Measurements from ENCODE around the gene TLCD3B.

Gene TLCD3B

DNA sequence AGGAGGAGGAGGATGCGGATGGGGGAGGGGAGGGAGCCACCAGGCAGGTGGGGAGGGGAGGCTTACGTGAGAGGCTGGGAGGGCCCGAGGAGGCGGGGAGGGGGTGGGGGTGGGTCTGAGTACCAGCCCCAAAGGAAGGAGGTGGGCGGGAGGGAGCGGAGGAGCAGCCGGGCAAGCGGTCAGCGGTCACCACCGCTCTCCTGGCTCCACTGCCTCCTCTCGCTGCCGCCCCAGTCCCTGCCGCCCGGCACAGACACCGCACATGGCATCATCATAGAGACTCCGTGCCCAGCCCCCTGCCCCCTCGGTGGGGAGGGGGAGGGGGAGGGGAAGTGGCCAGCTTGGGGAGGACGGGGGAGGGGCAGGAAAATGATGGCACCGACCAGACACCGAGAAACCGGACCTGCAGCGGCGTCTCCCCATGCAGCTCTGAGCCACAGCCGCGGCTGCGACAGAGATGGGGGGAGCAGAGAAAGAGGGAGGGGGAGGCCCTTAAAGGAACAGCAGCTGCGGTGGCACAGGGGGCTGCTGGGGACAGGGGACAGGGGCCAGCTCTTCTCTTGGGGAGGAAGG is at the start of gene TLCD3B:
TLCD3B (minus strand) TSS at position 431 of the 573 bp plus-strand sequence. CDS start 744 bp downstream, outside the sequence.
- DNase-seq (ENCODE audit: low read depth in 1 of 2, low spot score in 1 of 2) = no peak

- DNase-seq (ENCODE audit: low read depth in 1 of 2, low spot score in 1 of 2) = no peak
Observed at GRCh38 chr16:30079480-30079879, 48.4 kb upstream of the TLCD3B start.

- no peak for DNase-seq (ENCODE audit: low read depth in 1 of 2, low spot score in 1 of 2)
Observed at GRCh38 chr16:30078744-30079143, 47.7 kb upstream of the TLCD3B start.

DNA sequence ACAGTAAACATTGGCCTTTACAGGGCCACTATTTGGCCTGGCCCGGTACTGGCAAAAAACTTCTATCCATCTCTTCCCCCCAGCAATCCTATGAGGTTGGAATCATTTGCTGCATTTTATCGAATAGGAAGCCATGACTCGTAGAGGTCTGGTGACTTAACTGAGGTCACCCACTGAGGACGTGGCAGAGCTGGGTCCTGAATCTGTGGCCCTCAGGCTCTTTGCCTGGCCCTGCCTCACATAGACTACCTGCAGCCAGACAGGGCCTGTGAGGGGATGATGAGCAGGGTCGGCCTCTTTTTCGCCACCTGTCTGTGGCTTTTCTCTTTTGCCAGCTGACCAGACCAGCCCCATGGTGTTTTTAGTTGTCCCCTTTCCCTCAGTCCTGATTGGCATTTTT is 46.6 kb upstream of the TLCD3B start:
- no peak for DNase-seq (ENCODE audit: low read depth in 1 of 2, low spot score in 1 of 2)

GRCh38 chr16:30076276-30076791 is 45.3 kb upstream of the TLCD3B start:
- no peak for DNase-seq (ENCODE audit: low read depth in 1 of 2, low spot score in 1 of 2)

DNA sequence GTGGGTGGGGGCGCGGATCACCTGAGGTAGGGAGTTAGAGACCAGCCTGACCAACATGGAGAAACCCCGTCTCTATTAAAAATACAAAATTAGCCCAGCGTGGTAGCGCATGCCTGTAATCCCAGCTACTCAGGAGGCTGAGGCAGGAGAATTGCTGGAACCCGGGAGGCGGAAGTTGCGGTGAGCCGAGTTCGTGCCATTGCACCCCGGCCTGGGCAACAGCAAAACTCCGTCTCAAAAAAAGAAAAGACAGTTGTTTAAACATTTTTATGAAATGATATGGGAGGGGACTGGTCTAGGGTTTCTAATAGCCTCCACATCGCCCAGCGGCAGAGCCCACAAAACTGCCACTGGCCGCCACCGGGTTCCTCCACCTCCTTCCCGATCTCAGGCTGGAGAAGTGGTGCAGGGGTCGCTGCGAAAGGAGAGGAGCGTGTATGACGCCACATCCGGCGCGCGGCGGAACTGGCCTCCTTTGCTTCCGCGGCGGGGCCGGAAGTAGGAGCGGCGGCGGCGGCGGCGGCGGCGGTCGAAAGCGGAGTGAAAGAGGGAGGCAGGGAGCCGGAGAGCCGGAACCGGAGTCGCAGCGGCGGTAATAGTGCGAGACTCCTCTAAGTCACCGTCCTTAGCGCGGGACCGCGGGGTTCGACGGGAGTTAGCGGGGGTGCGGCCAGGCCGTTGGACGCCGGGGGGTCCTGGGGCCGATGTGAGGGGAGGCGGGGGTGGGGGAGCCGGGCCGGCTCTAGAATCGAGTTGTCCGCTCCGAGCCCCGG is 44.6 kb upstream of the TLCD3B start, which contains the start of gene PPP4C:
PPP4C (plus strand) TSS at position 492 of the 773 bp plus-strand sequence. CDS start 384 bp downstream, outside the sequence.
- DNase-seq (ENCODE audit: low read depth in 1 of 2, low spot score in 1 of 2) = peak; percentile 70 to 87

DNA sequence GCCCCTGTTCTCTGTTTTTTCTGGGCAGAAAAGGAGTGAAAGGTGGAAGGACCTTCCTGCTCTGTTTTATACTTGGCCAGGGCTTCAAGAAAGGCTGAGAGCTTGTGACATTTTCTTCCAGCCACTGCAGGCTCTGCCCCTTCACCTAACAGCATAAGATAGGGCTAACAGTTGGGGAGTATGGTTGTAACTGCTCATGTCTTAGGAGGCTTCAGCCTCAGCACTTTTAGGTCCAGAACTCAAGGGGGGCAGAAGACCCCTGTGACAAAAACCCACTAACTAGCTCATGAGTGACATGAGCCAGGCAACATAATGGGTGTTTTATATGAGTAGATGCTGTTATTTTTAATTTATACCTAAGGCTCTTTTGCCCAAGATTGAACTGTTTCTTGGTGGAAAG is 39.4 kb upstream of the TLCD3B start:
- DNase-seq (ENCODE audit: low read depth in 1 of 2, low spot score in 1 of 2) = no peak

DNA sequence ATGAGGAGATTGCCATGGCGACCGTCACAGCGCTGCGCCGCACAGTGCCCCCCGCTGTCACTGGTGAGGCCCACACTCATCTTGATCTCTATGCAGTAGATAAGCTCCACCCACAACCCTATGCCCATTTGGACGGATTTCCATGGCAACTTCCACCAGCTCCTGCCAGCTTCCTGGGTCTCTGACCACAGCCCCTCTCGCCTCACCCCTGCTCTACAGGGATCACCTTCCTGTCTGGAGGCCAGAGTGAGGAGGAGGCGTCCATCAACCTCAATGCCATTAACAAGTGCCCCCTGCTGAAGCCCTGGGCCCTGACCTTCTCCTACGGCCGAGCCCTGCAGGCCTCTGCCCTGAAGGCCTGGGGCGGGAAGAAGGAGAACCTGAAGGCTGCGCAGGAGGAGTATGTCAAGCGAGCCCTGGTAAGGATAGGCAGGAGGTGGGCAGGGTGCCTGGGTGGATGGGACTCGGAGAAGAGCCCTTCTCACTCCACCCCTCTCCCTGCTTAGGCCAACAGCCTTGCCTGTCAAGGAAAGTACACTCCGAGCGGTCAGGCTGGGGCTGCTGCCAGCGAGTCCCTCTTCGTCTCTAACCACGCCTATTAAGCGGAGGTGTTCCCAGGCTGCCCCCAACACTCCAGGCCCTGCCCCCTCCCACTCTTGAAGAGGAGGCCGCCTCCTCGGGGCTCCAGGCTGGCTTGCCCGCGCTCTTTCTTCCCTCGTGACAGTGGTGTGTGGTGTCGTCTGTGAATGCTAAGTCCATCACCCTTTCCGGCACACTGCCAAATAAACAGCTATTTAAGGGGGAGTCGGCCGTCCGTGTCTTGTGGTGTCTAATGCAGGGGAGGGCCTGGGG is 38.8 kb upstream of the TLCD3B start:
- DNase-seq (ENCODE audit: low read depth in 1 of 2, low spot score in 1 of 2) = no peak

DNA sequence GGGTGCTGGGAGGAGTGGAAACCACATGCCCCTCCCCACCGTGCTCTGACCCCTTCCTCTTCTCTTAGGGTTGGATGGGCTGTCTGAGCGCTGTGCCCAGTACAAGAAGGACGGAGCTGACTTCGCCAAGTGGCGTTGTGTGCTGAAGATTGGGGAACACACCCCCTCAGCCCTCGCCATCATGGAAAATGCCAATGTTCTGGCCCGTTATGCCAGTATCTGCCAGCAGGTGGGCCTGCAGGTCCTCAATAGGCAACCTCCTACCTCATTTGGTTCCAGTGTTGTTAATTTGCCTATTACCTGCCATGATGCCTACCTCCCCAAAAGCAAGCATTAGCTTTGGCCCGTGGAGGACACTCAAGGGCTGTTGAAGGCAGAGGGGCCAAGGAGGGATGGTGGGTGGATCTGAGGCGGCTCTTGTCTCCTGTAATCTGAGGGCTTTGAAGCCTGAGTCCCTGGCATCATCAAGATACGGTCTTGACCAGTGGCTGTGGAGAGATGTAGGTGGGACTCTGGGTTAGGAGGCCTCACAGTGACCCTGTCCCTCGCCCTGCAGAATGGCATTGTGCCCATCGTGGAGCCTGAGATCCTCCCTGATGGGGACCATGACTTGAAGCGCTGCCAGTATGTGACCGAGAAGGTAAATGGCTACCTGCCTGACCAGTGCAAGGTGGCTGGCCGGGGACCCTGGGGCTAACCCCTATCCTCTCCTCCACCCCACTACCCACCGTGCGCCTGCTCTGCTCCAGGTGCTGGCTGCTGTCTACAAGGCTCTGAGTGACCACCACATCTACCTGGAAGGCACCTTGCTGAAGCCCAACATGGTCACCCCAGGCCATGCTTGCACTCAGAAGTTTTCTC is 37.9 kb upstream of the TLCD3B start:
- peak; percentile 32 to 34 for DNase-seq (ENCODE audit: low read depth in 1 of 2, low spot score in 1 of 2)

DNA sequence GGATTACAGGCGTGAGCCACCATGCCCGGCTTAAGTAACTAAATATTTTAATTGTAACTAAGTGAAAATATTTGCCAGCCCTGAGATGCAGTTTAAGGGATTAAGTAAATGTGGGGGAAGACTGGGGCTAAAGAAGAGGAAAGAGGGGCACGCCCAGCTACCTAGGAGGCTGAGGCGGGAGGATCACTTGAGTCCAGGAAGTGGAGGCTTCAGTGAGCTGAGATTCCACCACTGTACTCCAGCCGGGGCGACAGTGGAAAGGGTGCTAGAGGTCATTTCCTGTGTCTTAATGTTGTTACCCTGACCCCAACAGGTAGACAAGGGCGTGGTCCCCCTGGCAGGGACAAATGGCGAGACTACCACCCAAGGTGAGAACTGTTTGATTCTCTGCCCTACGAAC is 37.3 kb upstream of the TLCD3B start:
- no peak for DNase-seq (ENCODE audit: low read depth in 1 of 2, low spot score in 1 of 2)

GRCh38 chr16:30067584-30067916 is 36.5 kb upstream of the TLCD3B start:
- DNase-seq (ENCODE audit: low read depth in 1 of 2, low spot score in 1 of 2) = no peak

DNA sequence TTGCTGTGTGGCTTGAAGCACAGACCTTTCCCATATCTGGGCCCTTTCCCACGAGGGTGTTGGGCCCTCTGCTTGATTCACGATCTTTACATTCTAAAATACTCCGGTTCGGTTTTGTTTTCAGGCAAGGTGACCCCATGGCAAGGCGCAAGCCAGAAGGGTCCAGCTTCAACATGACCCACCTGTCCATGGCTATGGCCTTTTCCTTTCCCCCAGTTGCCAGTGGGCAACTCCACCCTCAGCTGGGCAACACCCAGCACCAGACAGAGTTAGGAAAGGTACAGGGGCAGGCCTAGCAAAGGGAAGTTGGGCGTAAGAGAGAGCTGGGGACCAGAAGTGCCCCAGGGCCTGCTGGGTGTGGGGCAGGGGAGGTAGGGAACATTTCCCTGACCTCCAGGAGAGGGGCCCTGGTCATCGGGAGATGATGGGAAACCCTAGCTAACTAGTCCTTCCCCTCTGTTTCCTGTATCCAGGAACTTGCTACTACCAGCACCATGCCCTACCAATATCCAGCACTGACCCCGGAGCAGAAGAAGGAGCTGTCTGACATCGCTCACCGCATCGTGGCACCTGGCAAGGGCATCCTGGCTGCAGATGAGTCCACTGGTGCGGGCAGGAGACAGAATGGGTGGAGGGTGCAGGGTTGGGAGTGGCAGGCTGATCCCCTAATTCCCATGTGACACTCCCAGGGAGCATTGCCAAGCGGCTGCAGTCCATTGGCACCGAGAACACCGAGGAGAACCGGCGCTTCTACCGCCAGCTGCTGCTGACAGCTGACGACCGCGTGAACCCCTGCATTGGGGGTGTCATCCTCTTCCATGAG is 35.9 kb upstream of the TLCD3B start:
- DNase-seq (ENCODE audit: low read depth in 1 of 2, low spot score in 1 of 2) = no peak

DNA sequence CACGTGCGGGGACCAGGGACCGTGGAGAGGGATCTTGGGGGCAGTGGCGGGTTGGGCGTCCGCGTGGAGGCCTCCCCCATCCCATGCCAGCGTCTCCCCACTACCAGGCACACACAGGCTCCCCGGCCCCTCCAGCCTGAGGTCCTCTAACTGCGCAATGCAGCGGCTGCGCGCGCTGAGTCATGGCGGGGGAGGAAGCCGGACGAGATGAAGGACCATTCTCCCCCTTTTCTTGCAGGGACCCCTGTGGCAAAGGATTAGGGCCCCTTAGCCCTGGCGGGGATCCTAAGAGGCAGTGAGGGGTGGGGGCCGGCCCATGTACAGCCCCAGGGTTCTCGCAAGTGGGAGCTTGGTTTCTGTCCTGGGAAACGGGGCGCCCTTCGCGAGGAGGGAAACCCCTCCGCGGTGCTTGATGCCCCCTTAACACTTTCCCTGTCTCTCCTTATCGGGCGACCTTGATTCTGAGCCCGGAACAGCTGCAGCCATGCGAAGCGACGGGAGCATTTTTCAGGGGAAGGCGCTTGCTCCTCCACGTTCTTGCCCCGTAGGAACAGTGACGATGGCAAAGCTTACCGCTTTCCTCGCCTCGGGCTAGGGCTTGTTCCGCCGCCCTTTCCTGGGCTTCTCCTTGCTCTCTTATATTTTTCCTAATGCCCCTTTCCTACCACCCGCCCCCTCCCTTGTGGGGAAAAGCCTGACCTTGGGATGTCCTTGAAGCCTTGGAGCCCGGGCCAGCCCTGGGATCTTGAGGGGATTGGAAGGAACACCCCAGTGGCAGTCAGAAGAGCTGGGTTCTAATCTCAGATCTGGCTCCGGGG is 35.1 kb upstream of the TLCD3B start:
- no peak for DNase-seq (ENCODE audit: low read depth in 1 of 2, low spot score in 1 of 2)

GRCh38 chr16:30065102-30065942 is 34.3 kb upstream of the TLCD3B start, which contains the start of gene ALDOA:
ALDOA (plus strand) TSS chr16:30065760; CDS start chr16:30066898, 1,138 bp downstream.
- DNase-seq (ENCODE audit: low read depth in 1 of 2, low spot score in 1 of 2) = peak; percentile 91 to 93

GRCh38 chr16:30064729-30065101 is 33.6 kb upstream of the TLCD3B start:
- DNase-seq (ENCODE audit: low read depth in 1 of 2, low spot score in 1 of 2) = no peak

DNA sequence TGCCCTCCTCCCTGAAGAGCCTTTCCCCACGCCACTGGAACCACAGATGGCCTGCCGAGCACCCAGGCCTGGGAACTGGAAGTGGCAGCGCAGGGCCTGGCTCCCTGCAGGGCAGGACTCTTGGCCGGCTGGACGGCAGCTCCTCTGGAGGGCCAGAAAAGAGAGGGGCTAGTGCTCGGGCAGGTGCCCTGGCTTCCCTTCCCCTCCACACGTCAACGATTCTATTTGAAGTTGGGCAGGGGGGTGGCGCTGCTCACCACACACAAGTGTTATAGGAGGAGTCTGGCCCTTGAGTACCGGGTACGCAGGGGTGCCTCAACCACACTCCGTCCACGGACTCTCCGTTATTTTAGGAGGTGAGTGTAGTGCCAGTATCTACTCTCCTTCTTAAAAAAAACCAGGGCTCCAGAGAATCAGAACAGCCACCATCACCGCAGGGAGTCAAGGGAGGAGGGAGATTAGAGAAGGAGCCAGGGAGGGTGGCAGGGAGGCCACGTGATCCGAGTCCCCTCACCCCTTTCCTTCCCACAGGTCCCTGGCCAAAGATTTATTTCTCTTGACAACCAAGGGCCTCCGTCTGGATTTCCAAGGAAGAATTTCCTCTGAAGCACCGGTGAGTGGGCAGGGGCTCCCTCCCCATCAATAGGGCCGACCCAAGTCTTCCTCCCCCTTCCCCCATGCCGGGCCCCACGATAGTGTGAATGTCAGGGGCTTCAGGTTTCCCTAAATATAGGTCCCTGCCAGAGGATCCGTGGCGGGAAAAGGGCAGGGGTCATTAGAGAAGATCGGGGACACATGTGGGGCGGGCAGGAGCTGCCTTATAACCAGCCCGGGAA is 33.0 kb upstream of the TLCD3B start:
- DNase-seq (ENCODE audit: low read depth in 1 of 2, low spot score in 1 of 2) = peak; percentile 46 to 51

DNA sequence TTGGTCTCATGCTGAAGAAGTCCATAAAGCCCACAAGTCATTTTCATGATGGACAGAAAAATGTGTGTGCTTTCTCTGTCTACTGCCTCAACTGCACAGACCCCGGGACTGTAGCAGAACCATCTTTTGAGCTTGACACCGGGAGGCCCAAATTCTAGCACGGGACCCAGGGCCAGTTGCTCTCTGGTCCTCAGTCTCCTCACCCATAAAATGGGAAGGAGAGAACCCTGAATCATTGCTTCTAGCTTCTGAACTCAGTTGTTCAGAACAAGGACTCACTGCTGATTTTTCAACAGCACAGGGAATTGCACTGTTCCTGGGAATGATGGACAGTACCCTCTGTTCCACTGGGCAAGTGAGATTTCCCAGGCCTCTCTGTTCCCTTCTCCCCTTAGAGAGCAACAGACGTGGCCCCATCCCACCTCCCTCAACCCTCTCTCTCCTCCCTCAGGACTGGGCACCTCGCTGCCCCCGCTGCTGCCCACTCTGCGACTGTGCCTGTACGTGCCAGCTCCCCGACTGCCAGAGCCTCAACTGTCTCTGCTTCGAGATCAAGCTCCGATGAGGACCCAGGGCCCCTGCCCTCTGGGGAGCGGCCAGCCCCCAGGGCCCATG is 32.3 kb upstream of the TLCD3B start:
- DNase-seq (ENCODE audit: low read depth in 1 of 2, low spot score in 1 of 2) = no peak

Data from stimulated activated CD4-positive, alpha-beta T cell treated with anti-CD3 and anti-CD28 coated beads, Interleukin-15, amount 100 ng/mL, for 1 hour (primary cell).